NCI-H2029 (cell line): ENCODE results near the gene PTHLH.
A peak's percentile ranks its signal among the peaks of the same experiment; 100 is the strongest.

Experiments used
- DNase-seq: peaks from one replicate; lab custom pipeline; 2025; lab: John Stamatoyannopoulos, UW

The PTHLH gene

GRCh38 chr12:27972721-27973120 lies at the start of gene PTHLH:
Gene PTHLH, minus strand, starts transcription at chr12:27972733. Its CDS starts 3,239 bp downstream, at chr12:27969494.
- no peak for DNase-seq

- peak; percentile 25 for DNase-seq
Measured at GRCh38 chr12:28021704-28022103, 49.2 kb upstream of the PTHLH start.

- DNase-seq: no peak
Measured at GRCh38 chr12:28017873-28018255, 45.3 kb upstream of the PTHLH start.

GRCh38 chr12:28017126-28017872 lies 44.8 kb upstream of the PTHLH start:
- no peak for DNase-seq

GRCh38 chr12:28015165-28015564 lies 42.6 kb upstream of the PTHLH start:
- DNase-seq: no peak

- DNase-seq: no peak
Measured at GRCh38 chr12:28014196-28014595, 41.7 kb upstream of the PTHLH start.

GRCh38 chr12:28012333-28012918 lies 39.9 kb upstream of the PTHLH start:
- no peak for DNase-seq

GRCh38 chr12:28010036-28010435 lies 37.5 kb upstream of the PTHLH start:
- DNase-seq: no peak

- no peak for DNase-seq
Measured at GRCh38 chr12:27999970-28000369, 27.4 kb upstream of the PTHLH start.

GRCh38 chr12:27999521-27999920 lies 27.0 kb upstream of the PTHLH start:
- no peak for DNase-seq

- DNase-seq: no peak
Measured at GRCh38 chr12:27998658-27999057, 26.1 kb upstream of the PTHLH start.

- no peak for DNase-seq
Measured at GRCh38 chr12:27998170-27998569, 25.6 kb upstream of the PTHLH start.

GRCh38 chr12:27996761-27997160 lies 24.2 kb upstream of the PTHLH start:
- DNase-seq: no peak

- no peak for DNase-seq
Measured at GRCh38 chr12:27995406-27995805, 22.9 kb upstream of the PTHLH start.

GRCh38 chr12:27988594-27989233 lies 16.2 kb upstream of the PTHLH start:
- no peak for DNase-seq

- DNase-seq: no peak
Measured at GRCh38 chr12:27987331-27987730, 14.8 kb upstream of the PTHLH start.

- no peak for DNase-seq
Measured at GRCh38 chr12:27984275-27984674, 11.7 kb upstream of the PTHLH start.

GRCh38 chr12:27982951-27983350 lies 10.4 kb upstream of the PTHLH start:
- no peak for DNase-seq

GRCh38 chr12:27982385-27982784 lies 9.9 kb upstream of the PTHLH start:
- no peak for DNase-seq

GRCh38 chr12:27981874-27982273 lies 9.3 kb upstream of the PTHLH start:
- DNase-seq: no peak

GRCh38 chr12:27979145-27979544 lies 6.6 kb upstream of the PTHLH start:
- no peak for DNase-seq

- DNase-seq: no peak
Measured at GRCh38 chr12:27975222-27976136, 2.9 kb upstream of the PTHLH start.
